ENCODE measurements around the gene AGAP4.
"Not testable (repeated sequence)": the region's sequence is repeated elsewhere in the genome, so short reads cannot be mapped to it uniquely, and the experiment has no call there.

Gene AGAP4

DNA sequence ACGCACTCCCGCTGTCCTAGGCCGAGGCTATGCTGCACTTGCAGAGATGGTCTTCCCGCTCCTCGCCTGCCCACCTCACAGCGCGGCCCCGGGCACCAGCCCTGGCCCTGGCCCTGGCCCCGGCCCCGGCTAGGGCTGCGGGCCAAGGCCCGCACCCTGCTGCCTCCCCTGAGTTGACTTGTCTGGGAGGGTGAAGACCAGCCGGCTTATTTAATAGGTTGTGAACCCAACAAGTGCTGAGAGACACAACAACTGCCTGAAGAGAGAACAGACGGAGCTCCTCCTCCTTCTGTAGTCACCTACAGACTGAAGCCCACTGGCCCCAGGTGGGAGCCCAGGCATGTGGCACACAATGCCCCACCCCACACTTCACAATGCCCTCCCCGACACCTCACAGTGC, at the start of gene AGAP4:
Gene AGAP4 (minus strand): TSS at position 101 of the 400 bp plus-strand sequence. CDS start 153 bp downstream, outside the sequence.
- DNase-seq, result not testable (repeated sequence)

DNA sequence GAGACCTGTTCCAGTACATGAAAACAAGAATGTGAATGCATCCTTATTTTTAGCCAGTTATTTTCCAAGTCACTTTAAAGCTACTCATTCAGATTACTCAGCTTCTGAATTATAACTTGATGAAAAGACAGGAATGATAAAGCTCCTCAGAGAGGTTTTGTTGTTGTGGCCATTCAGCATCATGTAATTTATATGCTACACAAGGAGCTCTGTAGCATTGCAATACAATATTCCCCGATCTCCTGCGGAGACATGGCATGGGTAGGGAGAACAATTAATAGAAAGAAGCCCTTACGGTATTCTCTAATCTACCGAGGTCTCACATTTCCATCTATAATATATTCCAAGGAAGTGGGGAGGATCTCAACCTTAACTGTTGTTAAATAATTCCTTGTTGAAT, 43.4 kb upstream of the AGAP4 start:
- DNase-seq, result not testable (repeated sequence)

DNA sequence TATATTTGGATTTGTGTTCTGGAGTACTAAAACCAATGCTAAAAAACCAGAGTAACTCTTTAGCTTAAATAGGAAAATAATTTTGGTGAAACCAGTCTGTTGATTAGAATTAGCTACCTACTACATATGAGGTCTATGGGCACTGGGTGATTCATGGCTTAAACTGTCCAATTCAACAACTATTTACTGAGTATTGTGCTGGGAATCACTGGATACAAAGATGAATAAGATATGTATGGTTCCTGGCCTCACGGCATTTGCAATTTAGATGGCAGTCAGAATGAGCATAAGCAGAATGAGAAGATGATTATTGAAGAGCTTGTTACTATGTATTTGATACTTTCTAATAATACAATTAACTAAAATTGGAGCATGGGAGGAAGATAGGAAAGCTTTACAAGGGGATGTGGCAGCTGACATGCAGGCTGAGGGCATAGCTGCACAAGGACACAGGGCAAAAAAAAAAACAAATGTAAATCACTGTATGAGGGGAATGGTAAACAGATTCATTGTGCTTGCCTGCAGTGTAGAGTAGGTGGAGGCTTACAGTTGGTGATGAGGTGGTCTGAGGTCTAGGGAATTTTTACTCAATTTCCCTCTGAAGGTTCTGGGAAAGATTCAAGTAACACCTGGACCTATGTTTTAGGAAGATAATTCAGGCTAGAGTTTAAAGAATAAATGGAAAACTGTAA, 42.4 kb upstream of the AGAP4 start:
- DNase-seq, result not testable (repeated sequence)

DNA sequence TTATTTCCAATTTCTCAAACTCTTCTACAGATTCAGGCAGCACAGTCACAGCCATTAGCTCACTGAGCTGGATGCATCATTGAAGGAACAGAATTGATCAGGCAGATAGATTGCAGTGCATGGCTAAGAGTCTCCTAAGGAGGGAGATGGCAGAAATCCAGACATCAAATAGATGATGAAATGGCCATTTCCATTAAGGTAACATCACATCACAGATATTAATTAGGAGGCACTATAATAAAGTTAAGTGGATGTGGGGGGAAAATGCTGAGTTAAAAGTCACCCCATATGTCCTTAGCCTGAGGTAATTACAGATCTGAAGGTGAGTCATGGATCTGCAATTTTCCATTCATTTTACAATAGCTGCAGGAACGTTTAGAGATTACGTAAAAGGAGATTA, 35.6 kb upstream of the AGAP4 start:
- DNase-seq, result not testable (repeated sequence)

DNA sequence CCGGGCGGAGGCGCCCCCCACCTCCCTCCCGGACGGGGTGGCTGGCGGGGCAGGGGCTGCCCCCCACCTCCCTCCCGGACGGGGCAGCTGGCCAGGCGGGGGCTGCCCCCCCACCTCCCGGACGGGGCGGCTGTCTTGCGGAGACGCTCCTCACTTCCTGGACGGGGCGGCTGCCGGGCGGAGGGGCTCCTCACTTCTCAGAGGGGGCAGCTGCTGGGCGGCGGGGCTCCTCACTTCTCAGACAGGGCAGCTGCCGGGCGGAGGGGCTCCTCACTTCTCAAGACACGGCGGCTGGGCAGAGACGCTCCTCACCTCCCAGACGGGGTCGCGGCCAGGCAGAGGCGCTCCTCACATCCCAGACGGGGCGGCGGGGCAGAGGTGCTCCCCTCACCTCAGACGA, 18.1 kb upstream of the AGAP4 start:
- not testable (repeated sequence) for DNase-seq

DNA sequence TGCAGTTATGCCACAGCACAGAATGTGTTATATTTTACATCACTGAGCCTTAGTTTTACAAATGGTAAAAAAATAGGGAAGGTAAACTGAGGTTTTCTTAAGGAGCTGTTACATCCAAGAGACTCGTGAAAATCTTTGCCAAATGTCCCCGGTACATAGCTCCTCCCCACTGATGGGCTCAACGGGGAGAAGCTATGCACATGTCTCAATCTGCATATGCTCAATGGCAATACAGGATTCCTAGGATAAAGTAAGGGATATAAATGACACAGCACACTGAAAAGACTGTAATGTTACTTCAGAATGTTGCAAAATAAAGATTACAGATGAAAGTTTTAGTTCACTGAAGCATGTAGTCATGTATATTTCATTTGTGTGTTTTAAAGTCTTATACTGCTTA, 17.0 kb upstream of the AGAP4 start:
- DNase-seq, result not testable (repeated sequence)

DNA sequence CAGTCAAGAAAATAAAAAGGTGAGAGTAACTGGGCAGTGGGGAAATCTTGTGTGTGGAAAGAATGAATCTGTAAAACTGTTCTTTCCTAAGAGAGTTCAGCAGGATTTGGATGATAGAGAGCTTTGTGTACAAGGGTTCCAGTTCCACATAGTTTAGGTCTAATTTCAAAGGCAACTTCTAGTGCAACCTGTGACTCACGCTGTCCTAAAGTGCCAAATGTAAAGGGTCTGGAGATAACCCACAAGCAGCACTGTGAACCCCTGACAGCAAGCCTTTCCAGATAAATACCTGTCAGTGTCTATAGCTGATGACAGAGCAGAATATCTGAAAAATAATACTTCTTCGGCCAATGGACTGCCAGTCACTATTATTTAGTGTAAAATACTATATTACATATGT, 16.3 kb upstream of the AGAP4 start:
- not testable (repeated sequence) for DNase-seq

DNA sequence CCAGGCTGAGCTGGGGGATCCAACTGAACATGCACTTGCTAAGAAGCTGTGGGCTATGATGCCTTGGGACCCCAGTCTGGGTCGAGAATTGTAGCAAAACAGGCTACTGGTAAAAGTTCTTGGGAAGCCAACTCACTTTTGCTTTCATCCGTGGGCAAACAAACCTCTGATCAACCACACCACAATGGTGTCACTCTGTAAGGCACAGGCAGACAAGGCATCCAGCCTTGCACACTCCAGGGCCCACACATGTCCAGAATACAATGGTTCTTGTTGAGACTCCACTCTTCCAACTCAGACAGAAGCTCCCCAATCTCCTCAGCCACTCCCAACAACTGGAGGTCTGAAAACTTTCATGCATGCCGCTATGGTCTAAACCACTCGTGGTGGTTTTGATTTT, 10.6 kb upstream of the AGAP4 start:
- not testable (repeated sequence) for DNase-seq

DNA sequence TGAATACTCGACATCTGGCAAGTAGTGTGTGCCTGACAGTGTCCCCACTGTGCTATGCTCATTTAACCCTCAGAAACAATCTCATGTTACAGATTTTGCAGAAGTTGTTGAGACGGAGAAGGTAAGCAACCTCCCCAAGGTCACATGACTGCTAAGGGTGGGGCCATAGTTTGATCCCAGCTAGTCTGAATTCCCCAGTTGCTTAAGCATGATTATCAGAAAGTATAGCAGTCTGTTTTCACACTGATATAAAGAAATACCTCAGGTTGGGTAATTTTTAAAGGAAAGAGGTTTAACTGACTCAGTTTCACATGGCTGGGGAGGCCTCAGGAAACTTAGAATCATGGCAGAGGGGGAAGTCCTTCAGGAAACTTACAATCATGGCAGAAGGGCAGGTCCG, 1.2 kb upstream of the AGAP4 start:
- DNase-seq, result not testable (repeated sequence)

DNA sequence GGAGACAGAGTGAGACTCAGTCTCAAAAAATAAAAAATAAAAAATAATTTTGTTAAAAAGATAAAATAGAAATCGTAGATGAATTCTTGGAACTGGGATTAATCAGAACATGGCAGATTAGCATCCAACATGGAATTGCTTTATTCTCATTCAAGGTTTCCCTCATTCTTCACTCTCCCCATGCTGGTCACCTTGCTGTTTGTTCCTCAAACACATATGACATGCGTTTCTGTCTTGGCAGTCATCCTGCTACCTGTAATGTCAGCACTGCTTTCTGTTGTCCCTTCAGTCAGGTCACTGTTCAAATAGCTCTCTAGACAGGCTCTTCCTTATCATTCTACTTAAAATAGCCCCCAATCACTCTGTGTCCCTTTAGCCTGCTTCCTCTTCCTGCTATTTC, 24.4 kb downstream of the AGAP4 start:
- not testable (repeated sequence) for DNase-seq

DNA sequence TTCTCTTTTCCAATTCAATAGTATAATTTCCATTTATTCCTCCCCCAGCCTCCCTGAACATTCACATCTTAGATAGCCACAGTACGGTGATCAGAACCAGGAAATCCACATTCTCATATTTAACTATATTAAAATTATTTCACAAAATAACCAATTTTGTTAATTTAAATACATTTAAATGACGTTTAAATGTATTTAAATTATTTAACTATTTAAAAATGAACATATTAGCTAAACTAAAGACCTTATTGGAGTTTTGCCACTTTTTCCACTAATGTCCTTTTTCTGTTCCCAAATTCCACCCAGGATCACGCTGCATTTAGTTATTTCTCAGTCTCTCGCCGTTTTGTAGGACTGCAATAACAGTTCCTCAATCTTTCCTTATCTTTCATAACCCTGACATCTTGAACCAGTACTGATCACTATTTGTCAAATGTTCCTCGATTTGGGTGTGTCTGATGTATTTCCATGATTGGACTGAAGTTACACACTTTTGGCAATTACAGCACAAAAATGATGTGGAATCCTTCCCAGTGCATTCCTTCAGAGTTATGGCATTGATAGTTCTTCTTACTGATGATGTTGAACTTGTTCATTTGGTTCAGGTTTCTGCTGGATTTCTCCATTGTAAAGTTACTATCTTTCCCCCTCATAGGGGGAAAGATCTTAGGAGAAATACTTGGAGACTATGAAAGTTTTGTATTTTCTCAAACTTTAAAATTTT, 27.0 kb downstream of the AGAP4 start:
- DNase-seq, result not testable (repeated sequence)

DNA sequence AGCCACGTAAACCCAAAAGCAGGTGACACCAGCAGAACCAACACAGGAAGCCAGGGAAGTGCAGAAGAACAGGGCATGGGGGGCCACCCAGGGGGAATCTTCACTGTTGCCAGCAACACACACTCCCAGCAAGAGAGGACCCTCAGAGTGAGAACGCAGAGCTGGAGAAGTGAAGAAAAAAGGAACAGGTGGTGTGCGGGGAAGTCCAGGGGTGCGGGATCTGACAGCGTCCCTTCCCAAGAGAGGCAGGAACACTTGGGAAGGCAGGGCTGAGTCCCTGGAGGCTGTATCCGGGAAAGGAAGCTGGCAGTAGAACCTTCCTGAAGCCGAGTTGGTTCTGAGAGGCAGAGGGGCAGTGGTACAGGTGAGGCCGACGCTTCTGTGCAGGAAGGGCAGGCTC, 27.7 kb downstream of the AGAP4 start:
- DNase-seq, result no peak

DNA sequence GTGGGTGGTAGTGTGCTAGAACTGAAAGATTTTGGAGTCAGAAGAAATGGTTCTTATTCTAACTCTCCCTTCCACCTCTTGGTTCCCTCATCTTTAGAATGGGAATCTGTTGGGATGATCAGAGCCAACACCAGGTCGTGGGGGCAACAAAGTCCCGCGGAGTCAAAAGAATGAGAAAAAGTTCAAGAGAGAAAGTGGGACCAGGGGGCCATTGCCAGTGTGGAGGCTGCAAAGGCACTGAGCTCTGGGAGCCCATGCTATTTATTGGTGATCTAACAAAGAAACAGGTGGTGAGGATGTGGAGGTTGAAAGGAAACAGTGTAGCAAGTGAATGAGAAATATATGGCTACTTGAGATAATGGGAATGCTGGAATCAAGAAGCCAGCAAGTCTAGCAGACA, 29.4 kb downstream of the AGAP4 start:
- DNase-seq, result no peak

DNA sequence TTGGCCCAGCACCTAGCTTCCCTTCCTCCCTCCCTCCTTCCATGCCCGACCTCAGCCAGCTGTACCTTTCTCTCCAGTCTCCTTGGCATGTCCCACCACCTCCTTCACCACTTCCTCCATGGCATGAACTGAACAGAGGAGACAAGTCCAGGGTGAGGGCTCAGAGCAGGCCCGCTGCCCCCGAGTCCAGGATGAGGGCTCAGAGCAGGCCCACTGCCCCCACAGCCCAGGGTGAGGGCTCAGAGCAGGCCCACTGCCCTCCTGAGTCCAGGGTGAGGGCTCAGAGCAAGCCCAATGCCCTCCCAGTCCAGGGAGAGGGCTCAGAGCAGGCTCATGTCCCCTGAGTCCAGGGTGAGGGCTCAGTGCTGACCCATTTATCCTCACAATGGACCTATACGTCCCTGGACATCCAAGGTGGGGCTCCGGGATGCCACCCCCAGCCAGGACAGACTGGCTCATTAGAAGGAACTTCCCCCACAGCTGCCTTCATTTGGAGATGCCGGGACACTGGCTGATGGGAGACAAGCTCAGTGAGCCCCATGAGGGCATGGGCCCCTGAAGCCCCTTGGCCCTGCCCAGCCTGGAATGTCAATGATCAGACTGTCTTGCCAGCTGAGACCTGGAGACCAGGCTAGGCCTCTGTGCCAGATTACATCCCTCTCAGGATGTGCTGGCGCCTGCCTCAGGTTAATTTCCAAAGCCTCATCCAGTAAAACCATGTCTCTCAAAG, 30.0 kb downstream of the AGAP4 start:
- no peak for DNase-seq

DNA sequence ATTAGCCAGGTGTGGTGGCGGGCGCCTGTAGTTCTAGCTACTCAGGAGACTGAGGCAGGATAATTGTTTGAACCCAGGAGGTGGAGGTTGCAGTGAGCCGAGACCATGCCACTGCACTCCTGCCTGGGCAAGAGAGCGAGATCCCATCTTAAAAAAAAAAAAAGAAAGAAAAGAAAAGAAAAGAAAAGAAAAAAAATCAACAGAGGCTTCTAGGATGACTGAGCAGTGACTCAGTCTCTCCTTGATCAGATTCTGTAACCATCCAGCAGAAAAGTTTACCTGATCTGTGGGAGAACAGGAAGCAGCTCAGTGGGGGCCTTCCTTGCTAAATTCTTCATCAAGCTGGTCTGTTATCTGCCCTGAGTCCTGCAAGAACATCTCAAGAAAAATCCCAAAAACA, 33.2 kb downstream of the AGAP4 start:
- DNase-seq, result not testable (repeated sequence)

DNA sequence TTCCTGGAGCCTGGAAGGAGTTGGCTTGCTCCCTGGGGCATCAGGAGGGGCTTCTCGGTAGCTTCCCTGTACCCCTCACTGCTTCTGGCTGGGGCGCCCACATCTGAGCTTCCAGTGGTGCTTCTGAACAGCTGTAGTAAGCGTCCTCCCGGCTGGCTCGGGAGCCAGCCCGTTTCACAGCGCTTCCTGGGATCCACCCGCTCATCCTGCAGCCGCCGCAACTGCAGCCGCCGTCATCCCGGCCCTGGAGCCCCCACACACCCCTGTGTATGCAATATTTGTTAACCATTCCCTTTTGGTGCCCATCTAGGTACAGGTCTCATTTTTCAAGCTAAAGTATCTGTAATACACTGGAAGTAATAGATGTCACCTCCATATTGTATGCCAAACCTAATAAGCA, 34.3 kb downstream of the AGAP4 start:
- not testable (repeated sequence) for DNase-seq

DNA sequence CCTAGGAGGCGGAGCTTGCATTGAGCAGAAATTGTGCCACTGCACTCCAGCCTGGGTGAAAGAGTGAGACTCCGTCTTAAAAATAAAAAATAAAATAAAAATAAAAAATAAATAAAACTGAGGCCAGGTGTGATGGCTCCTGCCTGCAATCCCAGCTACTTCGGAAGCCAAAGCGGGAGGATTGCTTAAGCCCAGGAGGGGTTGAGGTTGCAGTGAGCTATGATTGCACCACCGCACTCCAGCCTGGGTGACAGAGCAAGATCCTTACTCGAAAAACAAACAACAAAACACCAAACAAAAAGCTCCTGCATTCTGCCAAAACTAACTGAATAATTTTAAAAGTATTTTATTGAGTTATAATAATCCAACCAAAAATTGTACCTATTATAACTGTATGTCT, 36.2 kb downstream of the AGAP4 start:
- DNase-seq, result no peak

DNA sequence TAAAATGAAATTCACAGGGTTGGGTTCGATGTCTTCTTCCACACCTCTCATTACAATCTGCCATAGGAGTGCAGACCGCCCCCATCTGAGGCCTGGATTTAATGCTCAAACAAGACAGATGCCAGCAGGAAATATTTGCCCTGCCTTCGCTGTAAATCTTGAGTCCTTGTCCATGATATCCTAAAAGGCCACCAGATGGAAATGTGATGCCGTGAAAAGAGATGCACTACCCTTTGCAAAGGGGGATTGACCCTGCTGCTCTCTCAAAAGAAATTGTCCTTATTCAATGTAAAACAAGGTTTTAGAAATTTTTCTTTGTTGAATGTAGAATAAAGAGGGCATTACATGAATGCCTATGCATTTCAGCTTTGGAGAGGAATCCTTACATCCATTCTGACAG, 37.5 kb downstream of the AGAP4 start:
- no peak for DNase-seq

DNA sequence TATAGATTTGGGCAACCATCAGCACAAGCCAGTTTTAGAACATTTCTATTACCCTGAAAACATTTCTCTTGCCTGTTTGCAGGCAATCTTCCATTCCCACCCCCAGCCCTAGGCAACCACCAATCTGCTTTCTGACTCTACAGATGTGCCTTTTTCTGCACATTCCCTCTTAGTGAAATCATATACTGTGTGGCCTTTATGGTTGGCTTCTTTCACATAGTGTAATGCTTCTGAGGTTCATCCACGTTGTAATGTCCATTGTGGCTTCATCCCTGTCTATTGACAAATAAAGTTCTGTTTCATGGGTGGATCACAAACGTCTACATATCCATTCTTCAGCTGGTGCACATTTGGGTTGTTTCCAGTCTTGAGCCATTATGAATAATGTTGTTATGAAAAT, 42.3 kb downstream of the AGAP4 start:
- DNase-seq, result not testable (repeated sequence)

DNA sequence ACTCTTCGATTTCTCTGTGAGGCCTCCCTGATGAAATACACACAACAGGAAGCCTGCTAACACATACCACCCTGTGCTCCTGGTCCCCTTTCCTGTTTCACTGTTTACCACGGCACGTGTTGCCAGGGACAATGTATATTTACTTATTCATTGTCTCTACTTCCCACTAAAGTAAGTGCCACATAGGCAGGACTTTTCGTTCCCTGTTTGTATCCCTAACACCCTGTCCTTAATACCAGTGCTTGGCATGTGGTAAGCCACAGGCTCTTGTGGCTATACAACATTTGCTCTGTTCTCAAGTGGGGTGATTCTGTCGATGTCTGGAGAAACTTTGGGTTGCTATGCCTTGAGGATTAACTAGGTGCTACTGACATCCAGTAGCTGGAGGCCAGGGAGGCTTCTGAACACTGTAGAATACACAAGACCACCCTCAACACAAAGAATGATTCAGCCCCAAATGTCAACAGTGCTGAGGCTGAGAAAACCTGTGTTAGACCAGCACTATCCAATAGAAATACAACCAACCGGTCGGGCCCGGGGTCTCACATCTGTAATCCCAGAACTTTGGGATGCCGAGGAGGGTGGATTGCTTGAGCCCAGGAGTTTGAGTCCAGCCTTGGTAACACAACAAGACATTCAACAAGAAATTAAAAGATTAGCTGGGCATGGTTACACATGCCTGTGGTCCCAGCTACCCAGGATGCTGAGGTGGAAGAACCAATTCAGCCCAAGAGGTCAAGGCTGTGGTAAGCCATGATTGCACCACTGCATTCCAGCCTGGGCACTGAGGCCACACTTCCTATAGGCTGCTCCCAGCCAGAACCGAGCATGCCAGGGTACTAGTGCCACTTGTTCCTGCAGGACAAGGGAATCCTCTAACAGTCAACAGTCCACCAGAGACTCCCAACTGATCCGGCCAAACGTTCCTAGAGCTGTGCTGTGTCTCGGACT, 44.0 kb downstream of the AGAP4 start:
- not testable (repeated sequence) for DNase-seq

DNA sequence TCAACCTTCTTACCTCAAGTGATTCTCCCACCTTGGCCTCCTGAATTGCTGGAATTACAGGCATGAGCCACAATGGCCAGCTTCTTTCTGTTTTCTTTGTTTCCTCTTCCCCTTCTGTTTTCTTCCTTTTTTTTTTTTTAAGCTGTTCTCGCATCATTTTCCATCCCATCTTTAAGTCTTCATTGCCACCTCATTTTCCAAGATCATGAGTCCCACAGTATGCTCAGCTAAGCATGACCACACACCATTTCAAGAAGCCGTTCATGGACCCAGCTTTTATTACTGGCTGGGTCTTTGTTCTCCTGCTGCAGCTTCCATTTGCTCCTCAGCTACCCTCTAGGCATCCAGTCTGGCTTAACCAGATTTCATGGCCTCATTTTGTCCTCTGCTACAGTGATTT, 52.5 kb downstream of the AGAP4 start:
- not testable (repeated sequence) for DNase-seq

DNA sequence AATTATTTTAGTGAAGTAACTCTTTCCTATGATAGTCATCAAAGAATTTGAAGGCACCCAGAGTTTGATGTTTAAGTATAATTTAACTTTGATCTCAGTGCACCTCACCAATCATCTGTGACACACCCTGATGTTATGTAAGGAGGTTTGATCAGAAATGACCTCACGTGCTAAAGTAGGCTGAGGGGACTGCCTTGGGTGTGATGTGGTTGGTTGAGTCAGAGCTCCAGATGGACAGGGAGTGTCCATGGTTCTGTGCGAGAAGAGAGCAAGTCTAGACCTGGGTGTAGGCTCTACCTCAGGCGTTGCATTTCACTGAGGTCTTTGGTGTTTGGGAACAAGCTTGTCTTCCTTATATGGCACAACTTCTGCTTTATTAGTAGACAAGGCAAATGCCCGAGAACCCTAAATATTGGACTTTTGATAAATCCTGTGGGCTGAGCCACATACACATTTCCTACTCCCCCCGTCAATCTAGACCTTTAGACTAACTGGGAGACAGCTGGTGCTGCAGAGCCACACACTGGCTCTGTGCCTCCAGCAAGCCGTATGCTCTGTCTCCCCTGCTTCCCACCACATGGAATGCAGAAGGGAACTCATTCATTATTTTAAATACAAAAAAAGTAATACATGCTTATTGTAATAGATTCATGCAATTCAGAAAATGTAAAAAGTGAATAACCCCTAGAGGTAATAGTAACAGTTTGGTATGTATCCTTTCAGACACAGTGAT, 56.4 kb downstream of the AGAP4 start:
- DNase-seq, result not testable (repeated sequence)

All from RPMI8226 (cell line).